ENCODE data around the gene PTRHD1.

PTRHD1 gene

GRCh38 chr2:24824071-24824588 lies 30.9 kb upstream of the PTRHD1 start:
- DNase-seq (ENCODE audit: low read depth) = no peak
- no peak overlapping the region for H3K4me3 ChIP-seq (ENCODE audit: low read depth, low read length)
- TF ChIP-seq CTCF (IDR thresholded peaks at IDR 0.05; ENCODE audit: control insufficient read depth, extremely low read depth, insufficient read depth) = no peak

GRCh38 chr2:24822049-24822706 lies 29.0 kb upstream of the PTRHD1 start:
- TF ChIP-seq CTCF (IDR thresholded peaks at IDR 0.05; ENCODE audit: control insufficient read depth, extremely low read depth, insufficient read depth) = no peak
- DNase-seq (ENCODE audit: low read depth) = no peak
- no peak overlapping the region for H3K4me3 ChIP-seq (ENCODE audit: low read depth, low read length)

- DNase-seq (ENCODE audit: low read depth) = no peak
- no peak overlapping the region for H3K4me3 ChIP-seq (ENCODE audit: low read depth, low read length)
- TF ChIP-seq CTCF (IDR thresholded peaks at IDR 0.05; ENCODE audit: control insufficient read depth, extremely low read depth, insufficient read depth) = no peak
Measured at GRCh38 chr2:24821433-24821891, 28.3 kb upstream of the PTRHD1 start.

GRCh38 chr2:24820598-24821432 lies 27.6 kb upstream of the PTRHD1 start:
- no peak for DNase-seq (ENCODE audit: low read depth)
- no peak overlapping the region for H3K4me3 ChIP-seq (ENCODE audit: low read depth, low read length)
- TF ChIP-seq CTCF (IDR thresholded peaks at IDR 0.05; ENCODE audit: control insufficient read depth, extremely low read depth, insufficient read depth) = no peak

GRCh38 chr2:24820175-24820513 lies 27.0 kb upstream of the PTRHD1 start:
- no peak for DNase-seq (ENCODE audit: low read depth)
- TF ChIP-seq CTCF (IDR thresholded peaks at IDR 0.05; ENCODE audit: control insufficient read depth, extremely low read depth, insufficient read depth) = no peak
- H3K4me3 ChIP-seq (ENCODE audit: low read depth, low read length) = no peak overlapping the region

- no peak for DNase-seq (ENCODE audit: low read depth)
- no peak overlapping the region for H3K4me3 ChIP-seq (ENCODE audit: low read depth, low read length)
- no peak for TF ChIP-seq CTCF (IDR thresholded peaks at IDR 0.05; ENCODE audit: control insufficient read depth, extremely low read depth, insufficient read depth)
Measured at GRCh38 chr2:24819442-24820174, 26.4 kb upstream of the PTRHD1 start.
